NCI-H1092 treated with DMSO at 0.1 percent for 48 hours (cell line): ENCODE data around the gene CTNNA2.
A peak's percentile ranks its signal among the peaks of the same experiment; 100 is the strongest.

Experiments used
- DNase-seq: peaks from one replicate; lab custom pipeline; 2025; lab: John Stamatoyannopoulos, UW

Gene CTNNA2

DNA sequence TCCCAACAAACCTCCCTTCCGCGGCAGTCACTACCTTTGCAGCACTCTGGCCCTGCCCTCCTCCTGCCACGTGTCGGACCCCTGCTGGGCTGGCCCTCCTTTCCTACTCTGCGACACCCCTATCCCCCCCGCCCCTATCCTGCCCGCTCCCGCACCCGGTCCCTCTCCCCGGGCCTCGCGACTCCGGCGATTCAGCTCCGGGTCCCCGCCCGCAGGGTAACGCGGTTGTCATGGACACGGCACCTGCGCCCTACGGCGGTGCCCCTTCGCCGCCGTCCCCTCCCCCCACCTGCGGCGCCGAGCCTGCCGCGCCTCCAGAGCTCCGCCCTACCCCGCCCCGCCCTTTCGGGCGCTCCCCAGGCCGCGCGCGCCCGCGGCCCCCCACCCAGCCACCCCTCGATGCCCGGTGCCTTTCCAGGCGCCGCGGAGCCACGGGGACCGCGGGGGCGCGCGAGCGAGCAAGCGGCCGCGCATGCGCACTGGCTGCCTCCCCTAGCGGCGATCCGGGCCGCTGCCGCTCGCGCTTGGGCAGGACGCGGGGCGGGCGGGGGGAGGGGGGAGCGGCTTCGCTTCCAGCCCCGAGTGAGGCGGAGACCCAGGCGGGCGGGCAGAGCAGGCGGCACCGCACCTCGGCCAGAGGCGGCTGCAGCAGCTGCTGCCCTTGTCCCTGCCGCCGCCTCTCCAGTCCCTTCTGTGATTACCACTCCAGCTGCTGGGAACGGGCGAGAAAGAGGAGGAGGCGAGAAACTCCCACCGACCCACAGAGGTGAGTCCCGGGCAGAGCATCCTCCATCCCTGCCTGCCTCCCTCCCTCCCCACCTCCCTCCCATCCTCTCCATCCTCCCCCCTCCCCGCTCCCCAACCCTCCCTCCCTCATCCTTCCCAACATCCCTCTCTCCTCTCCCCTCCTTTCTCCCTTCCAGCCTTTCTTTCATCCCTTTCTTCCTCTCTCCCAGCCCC is at the start of gene CTNNA2:
TSS of gene CTNNA2 (plus strand) at position 610 of the 960 bp plus-strand sequence.
- peak; percentile 74 for DNase-seq

GRCh38 chr2:79487399-79487798 is 25.5 kb upstream of the CTNNA2 start:
- no peak for DNase-seq

DNA sequence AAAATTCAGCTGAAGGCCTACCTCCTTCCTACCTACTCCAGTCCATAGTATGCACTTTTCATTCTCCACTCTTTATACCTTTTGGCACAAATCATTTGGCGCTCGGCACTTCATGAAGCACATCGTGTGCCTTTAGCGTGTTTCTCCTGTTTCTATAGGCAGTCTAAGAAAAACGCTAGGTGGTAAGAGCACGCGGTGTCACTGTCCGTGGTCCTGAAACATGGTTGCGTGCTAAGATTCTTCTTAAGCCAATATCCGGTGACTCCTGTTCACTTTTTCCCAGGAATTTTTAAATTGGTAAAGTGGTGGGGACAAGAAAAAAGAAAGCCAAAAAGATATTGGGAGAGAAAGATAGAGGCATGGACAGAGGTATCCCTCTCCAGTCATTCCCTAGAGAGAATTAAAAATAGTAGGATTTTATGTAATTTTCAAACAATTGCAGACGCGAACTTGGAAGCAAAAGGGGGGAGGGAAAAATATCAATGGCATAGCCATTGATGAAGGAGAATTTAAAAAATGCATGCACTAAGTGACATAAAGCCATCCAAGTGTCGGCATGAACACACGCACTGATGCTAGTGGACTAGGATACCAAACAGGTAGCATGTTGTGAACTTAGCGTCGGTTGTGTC is 1.4 kb upstream of the CTNNA2 start:
- no peak for DNase-seq

DNA sequence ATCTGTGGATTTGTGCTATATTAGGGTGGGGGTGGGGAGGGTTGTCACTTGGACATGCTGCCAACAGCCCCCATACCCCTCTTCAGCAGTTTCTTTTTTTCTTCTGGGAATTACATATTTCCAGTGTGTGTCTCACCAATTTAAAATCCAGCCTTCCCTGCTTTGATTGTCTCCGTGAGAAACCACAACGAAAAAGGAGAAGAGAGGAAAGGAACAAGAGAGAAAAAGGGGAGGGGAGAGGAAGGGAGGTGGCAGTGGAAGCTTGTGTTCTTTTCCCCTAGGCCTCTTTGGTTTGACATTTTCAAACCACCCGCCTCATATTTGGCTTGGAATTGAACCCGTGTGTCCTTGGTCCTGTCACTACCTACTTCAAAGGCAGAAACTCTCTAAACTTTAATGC is 860 bp downstream of the CTNNA2 start:
- DNase-seq: no peak

DNA sequence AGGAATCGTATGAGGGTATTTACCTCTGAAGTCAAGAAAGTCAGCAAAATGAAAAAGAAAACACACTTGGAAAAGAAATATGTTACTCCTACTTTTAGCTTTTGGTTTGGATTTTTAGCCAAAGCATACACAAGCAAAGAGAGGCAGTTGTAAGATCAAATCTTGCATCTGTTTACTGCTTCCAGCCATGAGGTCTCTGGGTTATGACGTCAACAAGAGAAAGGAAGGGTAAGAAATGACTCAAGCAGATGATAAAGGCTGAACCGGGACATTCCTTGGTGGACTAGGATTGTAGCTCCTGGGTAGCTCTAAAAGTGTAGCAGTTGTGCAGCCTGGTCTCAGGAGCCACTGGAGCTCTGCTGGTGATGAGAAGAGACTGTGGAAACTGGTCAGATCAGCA is 16.8 kb downstream of the CTNNA2 start:
- no peak for DNase-seq

- peak; percentile 13 for DNase-seq
Measured at GRCh38 chr2:79530443-79530842, 17.6 kb downstream of the CTNNA2 start.

DNA sequence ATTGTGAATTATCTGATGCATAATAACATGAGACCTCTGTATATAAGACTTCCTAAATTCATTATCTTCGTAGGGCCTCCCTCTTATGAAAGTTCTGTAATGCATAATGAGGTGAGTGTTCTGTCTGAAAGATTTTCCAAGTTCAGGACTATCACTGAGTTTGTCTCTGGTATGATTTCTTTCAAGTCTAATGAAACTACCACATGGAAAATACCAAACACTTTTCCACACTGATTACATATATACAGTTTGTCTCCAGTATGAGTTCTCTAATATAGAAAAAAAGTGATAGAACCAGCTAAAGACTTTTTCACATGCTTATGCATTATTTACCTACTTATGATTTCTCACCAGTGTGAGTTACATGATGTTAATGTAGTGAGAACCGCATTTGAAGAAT is 34.7 kb downstream of the CTNNA2 start:
- DNase-seq: no peak

GRCh38 chr2:79552653-79553052 is 39.8 kb downstream of the CTNNA2 start:
- DNase-seq: no peak

GRCh38 chr2:79554899-79555298 is 42.0 kb downstream of the CTNNA2 start:
- DNase-seq: no peak

DNA sequence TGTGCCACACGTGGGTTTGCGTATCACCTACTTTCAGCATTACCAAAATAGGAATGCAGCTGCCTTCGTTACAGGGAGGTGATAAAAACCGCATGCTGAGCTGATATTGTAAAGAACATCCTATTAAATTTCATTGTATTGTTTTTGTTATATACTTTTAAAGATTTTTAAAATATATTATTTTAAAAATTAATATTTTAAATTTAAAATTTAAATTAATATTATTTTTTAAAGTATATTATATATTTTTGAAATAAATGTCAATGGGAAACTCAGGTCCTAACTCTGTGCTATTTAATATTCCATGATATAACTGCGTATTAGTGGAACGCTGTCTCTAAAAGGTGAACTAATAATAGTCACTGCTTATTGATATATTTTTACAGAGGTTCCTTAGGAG is 51.2 kb downstream of the CTNNA2 start:
- no peak for DNase-seq

DNA sequence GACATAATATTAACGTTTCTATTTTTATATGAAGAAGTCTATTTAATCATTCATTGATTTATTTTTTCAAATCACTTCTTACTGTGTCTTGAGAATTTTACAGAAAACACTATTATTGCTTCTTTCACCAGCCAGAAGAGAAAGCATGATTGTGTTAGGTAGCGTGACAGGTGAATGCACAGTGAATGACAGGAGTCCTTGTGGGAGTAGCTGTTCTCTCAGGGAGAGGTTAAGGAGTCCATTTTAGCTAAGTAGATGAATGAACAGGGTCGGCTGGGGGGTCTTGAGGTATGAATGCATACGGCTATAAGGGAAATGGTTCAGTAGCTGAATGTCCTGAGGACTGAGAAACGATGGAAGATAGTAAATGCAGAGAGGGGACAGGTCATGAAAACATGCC is 56.2 kb downstream of the CTNNA2 start:
- DNase-seq: no peak

DNA sequence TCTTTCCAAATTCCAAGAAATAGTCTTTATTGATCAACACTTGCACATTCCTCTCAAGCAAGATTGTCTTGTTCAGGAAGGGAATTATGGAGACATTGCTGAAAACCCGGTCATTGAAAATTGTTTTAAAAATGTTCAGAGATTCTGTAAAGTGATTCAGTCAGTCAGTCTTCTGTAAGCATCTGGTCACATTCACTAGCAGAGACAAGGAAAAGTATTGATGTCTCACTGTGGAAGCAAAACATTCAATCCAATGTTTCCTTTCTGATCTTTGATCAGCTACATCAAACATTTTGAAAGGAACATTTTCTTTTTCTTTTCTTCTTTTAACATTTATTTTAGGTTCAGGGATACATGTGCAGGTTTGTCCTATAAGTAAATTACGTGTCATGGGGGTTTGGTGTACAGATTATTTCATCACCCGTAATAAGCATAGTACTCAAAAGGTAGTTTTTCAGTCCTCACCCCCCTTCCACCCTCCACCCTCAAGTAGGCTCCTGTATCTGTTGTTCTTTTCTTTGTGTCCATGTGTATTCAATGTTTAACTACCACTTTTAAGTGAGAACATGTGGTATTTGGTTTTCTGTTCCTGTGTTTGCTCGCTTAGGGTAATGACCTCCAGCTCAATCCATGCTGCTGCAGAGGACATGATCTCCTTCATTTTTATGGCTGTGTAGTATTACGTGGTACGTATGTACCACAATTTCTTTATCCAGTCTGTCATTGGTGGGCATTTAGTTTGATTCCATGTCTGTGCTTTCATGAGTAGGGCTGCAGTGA is 61.2 kb downstream of the CTNNA2 start:
- DNase-seq: no peak

GRCh38 chr2:79576451-79576850 is 63.6 kb downstream of the CTNNA2 start:
- no peak for DNase-seq

GRCh38 chr2:79578952-79579351 is 66.1 kb downstream of the CTNNA2 start:
- DNase-seq: no peak

DNA sequence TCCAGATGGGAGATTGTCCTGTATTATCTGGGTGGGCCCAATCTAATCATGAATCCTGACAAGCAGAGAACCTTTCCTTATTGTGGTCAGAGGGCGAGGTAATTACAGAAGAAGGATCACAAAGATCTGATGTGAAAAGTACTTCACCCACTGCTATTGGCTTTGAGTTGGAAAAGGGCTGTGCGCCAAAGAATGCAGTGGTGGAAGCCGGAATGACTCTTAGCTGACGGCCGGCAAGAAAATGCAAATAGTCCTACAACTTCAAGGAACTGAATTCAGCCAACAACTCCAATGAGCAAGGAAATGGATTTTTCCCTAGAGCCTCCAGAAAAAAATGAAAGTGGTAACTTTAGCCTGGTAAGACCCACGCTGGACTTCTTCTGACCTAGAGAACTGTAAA is 67.3 kb downstream of the CTNNA2 start:
- no peak for DNase-seq

GRCh38 chr2:79585701-79586433 is 73.0 kb downstream of the CTNNA2 start:
- DNase-seq: no peak

GRCh38 chr2:79591281-79591680 is 78.4 kb downstream of the CTNNA2 start:
- no peak for DNase-seq

DNA sequence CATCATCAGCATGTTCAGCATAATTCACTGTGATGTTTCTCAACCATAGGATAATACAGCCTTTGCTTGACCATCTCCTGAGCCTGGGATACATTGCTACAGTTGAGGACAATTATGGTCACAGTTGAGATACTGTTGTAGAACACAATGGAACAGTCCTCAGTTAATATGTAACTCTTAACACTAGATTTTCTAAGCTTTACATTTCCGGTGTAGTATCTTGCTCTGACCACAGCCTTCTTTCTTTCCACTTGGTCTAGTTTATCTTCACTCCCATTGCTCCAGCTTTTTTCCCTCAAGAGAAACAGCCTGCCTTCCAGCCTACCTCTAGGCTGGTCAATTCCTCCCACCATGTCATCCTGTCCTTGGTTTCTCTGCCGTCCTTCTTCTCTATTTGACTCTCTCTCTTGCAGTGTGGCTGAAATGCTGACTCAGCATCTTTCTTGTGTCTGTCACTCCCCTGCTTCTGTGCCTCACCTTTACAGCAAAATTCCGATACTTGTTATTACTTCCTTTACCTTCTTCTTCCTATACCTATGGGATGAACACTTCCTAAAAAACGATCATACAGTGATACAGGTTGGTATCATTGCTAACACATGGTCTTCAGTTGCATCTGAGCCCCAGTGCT is 80.5 kb downstream of the CTNNA2 start:
- no peak for DNase-seq

DNA sequence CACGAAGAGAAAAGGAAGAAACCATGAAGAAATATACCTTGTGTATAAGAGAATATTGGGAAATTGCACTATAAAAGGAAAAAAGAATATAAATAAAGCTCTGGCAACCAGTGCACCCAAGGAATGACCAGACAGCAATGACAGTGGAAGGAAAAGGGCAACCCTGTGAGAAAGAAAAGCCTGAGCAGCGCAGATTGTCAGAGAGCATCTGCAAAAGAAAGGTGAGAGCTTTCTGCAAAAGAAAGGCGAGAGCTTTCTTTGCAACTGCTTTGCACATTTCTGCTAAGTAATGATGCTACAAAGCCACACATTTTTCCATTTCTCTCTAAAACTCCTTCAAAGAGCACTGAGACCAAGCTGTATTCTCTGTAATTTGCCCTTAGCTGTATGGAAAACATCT is 83.6 kb downstream of the CTNNA2 start:
- DNase-seq: no peak

DNA sequence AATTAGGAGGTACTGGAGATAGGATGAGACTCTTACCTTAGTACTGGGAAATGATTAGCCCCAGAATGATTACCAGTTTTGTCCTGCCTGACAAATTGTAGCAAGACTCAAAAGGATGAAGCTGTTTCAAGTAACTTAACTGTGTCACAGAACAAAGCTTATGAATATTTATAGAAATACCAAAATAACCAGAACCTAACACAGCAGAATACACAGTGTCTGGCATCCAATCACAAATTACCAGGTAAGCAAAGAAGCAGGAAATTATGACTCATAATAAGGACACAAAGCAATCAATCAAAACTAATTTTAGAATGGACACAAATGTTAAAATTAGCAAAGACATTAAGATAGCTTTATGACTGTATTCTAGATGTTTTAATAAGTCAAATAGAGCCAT is 91.9 kb downstream of the CTNNA2 start:
- DNase-seq: no peak

DNA sequence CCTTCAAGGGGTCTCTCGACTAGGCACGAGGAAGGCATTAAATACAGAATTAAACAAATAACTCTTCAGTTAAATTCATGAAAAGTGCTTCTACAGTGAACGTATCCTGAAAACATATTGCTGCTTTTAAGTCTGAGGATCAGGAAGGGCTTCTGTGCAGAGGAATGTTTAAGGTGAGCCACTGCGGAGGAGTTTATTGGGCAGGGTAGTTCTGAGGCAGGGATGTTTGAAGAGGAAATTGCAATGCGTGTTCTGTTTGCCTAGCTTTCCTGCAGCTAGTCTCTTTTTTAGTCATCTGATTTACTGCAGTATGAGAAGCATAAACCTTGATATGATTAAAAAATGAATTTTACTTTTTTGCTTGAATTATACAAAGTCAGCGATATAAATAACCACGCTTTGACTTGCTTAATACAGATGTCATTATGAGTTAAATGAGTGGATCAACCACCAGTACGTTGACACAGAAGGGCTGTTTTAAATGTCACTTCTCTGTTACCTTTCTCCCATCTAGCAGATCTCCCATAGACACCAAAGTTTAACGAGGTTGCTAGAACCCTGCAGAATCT is 98.7 kb downstream of the CTNNA2 start:
- DNase-seq: no peak
